GM21576 (cell line): ENCODE data around the gene USP13.

Experiments
- ATAC-seq: cut with Tn5 transposase; IDR thresholded peaks from one replicate; pipeline ENCODE4 v1.9.1; 2021; ENCODE audit warnings: mild to moderate bottlenecking, moderate library complexity; ENCODE audit not compliant: unreplicated experiment

Gene USP13

GRCh38 chr3:179731544-179731943 lies 78.7 kb downstream of the USP13 start:
- ATAC-seq = no peak

GRCh38 chr3:179732661-179733348 lies 80.0 kb downstream of the USP13 start:
- no peak for ATAC-seq

DNA sequence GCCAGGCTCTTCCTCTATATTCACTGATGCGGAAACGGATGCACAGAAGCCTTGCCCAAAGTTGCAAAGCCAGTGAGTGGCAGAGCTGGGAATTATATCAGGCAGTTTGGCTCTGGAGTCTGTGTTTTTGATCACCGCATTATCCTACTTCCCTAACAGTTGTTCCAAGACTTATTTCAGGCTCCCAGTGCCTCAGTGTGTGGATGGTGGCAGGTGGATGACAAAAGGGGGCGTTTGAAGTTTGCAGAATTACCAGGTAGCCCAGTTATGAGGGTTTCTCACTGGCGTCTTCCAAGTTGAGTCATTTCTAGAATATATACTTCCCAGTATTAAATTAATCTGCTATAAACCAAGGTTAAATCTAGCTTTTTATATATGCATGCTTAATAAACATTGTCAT lies 81.0 kb downstream of the USP13 start:
- no peak for ATAC-seq

DNA sequence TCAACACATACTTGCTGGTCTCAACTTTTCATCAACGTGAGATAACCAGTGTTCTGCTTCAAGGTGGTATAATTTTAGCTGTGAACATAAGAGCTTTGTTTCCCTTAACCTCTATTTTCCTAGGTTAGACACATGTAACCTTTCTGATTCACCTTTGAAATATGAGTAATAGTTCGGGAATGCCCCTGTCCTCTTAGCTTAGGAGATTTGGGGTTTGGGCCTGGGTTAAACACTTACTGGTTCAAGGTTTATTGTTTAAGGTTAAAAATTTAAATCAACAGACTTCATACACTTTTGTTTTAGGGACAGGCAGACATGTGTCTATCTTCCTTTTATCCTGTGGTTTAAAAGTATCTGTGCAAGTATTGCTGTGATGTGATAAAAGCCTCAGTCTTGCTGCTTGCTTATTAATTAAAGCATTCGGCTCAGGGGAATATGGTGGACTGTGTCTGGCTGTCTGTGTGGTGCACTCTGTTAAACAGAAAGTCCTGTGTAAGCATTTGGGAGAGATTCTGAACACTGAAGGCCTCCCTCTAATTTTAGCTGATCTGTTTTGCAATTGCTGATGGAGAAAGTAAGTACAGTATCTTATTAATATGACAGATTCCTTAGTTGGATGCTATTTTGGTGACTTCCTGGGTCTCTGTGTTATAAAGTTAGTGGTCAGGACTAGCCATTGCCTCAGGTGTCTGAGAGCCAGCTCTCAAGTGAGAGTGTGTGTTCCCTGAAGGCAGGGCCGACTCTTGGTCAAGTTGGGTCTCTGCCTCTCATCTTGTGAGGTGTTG lies 81.8 kb downstream of the USP13 start:
- ATAC-seq = no peak

DNA sequence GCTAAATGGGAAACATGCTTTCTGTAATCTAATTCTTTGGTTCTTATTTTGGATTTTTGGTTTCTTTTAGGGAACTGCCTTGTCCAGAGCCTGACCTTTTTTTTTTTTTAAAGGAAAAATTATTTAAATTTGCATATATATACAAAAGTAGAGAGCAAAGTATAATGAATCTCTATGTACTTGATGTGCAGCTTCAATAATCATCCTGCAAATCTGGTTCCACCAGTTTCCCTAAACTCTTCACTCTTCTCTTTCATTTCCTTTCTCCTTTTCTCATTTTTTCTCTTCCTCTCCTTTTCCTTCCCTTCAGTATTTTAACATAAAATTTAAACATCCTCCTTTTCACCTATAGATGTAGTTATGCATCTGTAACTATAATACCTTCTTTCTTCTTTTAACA lies 82.5 kb downstream of the USP13 start:
- ATAC-seq = no peak

- no peak for ATAC-seq
Observed at GRCh38 chr3:179738998-179739397, 86.2 kb downstream of the USP13 start.

DNA sequence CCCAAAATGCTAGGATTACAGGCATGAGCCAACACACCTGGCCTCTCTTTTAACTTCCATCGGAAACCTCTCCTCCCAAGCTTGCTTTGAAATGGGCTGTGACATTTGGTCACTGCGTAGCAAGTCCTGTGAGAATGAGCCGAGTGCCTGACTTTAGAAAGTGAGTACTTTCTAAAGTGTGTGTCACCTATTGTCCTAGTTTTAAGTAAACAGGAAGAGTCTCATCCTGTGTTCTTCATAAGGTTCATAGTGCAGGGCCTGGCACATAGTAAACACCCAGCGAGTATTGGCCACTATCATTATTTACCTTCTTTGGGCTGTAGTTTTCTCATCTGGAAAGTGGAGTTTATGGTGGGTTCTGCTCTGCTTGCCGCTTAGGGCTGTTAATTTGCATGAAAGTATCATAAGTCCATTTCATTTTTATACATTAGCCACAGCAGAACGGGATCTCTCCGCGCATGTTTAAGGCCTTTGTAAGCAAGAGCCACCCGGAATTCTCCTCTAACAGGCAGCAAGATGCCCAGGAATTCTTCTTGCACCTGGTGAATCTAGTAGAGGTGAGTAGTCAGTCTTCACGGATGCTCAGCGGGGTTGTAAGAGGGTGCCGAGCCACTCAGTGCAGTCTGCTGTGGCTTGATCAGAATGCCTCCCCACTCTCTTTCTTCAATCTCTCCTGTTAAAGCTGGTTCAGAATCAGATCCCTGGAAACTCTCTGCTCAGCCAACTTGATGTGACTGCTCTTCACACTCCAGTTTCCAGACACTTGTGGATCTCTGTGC lies 87.2 kb downstream of the USP13 start:
- ATAC-seq = no peak

GRCh38 chr3:179743913-179744312 lies 91.1 kb downstream of the USP13 start:
- ATAC-seq = no peak

DNA sequence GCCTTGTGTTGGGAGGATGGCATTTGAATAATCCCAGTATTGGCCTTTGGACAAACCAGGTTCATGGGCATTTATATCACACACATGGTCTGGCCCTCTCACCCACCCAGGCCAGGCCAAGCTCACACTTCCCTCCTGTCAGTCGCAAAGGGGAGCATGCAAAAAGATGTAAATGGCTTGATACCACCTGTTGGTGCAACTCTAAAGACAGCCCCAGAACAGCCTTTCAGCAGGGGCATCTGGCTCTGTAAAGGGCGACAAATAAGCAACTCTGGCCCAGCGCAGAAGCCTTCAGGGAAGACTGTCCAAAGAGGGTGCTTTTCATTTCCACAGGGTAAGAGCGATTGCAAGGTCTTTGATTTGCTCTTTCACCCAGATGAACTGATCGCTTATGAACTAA lies 91.8 kb downstream of the USP13 start:
- ATAC-seq = no peak

DNA sequence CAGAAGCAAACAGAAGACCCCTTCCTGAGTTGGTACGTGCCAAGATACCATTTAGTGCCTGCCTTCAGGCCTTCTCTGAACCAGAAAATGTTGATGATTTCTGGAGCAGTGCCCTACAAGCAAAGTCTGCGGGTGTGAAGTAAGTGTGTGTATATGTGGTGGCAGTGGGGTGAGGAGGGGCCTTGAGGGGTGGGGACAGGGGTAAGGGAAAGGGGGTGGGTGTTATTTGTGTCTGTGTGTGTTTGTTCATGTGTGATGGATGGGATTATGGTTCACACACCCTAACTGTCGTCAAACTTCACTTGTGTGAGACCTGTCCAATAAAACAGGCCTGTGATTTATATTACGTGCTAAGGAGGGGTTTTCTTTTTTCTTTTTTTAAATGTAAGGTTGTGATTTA lies 92.2 kb downstream of the USP13 start:
- no peak for ATAC-seq

GRCh38 chr3:179745716-179746115 lies 92.9 kb downstream of the USP13 start:
- no peak for ATAC-seq

- ATAC-seq = no peak
Observed at GRCh38 chr3:179750720-179751328, 98.0 kb downstream of the USP13 start.

- ATAC-seq = no peak
Observed at GRCh38 chr3:179760944-179761343, 108.1 kb downstream of the USP13 start.

- ATAC-seq = no peak
Observed at GRCh38 chr3:179765396-179765795, 112.6 kb downstream of the USP13 start.

DNA sequence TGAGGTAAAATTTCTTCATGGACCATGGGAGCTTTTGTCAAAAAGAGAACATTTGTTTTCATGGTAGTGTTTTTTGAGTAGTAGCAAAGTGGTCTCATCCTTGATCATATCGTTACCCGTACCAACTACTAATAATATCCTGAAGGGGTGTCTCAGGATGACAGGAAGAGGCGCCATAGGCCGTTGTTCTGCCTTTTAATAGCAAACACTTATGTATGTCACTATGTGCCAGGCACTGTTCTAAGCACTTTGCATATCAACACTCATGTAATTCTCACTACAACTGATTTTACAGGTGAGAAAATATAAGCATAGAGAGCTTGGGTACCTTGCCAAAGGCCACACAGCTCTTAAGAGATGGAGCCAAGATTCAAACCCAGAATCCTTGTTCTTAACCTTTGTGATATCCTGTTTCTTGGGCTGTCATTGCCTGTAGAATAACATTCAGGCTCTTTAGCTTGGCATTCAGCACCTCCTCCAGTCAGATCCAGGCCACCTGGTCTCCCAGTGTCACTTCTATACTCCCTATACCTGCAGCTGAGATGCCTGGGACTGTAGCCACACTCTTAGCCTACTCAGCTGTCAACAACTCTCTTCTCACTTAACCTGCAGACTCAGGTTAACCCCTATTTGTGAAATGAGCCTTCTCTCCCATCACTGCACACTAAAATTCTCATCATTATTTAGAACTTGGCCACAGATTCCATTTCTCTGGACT lies 113.7 kb downstream of the USP13 start:
- no peak for ATAC-seq

DNA sequence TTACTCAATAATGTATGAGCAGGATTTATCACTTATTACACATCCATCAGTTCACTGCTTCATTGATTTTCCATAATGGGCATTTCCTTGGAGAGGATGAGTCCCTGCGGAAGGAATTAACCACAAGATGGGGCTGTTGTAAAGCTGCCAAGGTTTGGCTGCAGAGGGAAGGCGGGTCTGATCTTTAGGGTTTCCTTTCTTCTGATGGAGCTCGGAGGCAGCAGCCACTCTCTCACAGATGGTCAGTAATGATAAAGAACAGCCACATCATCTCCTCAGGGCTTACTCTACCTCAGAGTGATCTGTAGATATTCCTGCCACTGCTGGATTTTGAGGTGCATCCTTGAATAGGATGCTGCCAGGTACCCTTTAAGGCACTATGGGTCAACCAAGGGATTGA lies 115.2 kb downstream of the USP13 start:
- ATAC-seq = no peak

- ATAC-seq = no peak
Observed at GRCh38 chr3:179769411-179770247, 116.8 kb downstream of the USP13 start.

DNA sequence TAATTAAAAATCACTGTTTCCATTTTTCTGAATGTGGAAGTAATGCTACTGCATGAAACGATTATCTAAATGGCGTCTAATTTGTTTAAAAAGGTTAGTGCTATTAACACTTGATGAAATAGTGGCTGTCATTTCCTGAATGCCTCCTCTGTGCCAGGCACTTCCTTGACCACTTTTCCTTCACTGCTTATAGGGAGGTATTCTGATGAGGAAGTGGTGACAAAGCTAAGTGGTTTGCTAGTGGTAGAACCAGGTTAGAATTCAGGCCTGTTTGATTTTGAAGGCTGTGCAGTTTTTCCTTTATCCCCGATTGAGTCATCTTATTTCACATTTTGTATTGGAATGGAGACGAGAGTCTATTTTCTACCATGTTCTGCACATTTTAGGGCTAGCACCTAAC lies 119.0 kb downstream of the USP13 start:
- no peak for ATAC-seq

- ATAC-seq = no peak
Observed at GRCh38 chr3:179772297-179772696, 119.5 kb downstream of the USP13 start.
